ENCODE results near the gene SRPK2. TPM values are rescaled to one million over a fixed set of nuclear protein-coding genes. Genes with fewer than 3 reads are reported as not detected.

The SRPK2 gene
- total RNA-seq, 4 donors from 2014 or later: 37.1 to 48.1 (median 46.3) TPM

DNA sequence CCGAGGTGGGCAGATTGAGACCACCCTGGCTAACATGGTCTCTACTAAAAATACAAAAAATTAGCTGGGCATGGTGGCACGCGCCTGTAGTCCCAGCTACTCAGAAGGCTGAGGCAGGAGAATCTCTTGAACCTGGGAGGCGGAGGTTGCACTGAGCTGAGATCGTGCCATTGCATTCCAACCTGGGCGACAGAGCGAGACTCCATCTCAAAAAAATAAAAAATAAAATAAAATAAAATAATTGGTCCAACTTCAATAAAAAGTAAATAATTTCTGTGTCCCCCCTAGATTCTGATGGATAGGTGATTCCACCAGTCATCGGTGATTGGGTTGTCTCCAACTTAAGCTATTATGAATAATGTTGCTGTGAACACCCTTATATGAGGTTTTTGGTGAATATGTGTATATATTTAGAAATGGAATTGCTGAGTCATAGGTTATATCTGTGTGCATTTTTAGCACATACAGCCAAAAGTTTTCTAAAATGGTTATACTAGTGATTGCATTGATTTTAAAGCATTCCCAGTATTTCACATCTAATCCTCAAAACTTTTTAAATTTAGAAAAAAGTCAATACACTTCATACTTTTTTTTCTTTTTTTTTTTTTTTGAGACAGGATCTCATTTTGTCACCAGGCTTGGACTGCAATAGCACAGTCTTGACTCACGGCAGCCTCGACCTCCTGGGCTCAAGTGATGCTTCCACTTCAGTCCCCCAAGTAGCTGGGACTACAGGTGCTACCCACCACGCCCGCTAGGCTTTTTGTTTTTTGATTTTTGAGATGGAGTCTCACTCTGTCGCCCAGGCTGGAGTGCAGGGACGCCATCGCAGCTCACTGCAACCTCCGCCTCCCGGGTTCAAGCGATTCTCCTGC is 13.7 kb upstream of the SRPK2 start:
- intact Hi-C loops (cut with DNase I): no loop called here
- no peaks in the 10 kb centered on the region for H3K9me3 ChIP-seq
- H3K27me3 ChIP-seq: no peaks in the 10 kb centered on the region
- no peaks in the 10 kb centered on the region for H3K4me1 ChIP-seq
- TF ChIP-seq, protein P1, sequence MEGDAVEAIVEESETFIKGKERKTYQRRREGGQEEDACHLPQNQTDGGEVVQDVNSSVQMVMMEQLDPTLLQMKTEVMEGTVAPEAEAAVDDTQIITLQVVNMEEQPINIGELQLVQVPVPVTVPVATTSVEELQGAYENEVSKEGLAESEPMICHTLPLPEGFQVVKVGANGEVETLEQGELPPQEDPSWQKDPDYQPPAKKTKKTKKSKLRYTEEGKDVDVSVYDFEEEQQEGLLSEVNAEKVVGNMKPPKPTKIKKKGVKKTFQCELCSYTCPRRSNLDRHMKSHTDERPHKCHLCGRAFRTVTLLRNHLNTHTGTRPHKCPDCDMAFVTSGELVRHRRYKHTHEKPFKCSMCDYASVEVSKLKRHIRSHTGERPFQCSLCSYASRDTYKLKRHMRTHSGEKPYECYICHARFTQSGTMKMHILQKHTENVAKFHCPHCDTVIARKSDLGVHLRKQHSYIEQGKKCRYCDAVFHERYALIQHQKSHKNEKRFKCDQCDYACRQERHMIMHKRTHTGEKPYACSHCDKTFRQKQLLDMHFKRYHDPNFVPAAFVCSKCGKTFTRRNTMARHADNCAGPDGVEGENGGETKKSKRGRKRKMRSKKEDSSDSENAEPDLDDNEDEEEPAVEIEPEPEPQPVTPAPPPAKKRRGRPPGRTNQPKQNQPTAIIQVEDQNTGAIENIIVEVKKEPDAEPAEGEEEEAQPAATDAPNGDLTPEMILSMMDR (IDR thresholded peaks at IDR 0.05): no peak
- no peak for TF ChIP-seq POLR2A (IDR thresholded peaks at IDR 0.05)
- H3K36me3 ChIP-seq: no peaks in the 10 kb centered on the region
- no peak overlapping the region for H3K4me3 ChIP-seq (replicated peaks in 1 of 3)
- DNase-seq: no peak
- WGBS, 2 donors: 91% methylated on average over 18 of the region's 18 CpGs
- no peak overlapping the region for H3K27ac ChIP-seq

DNA sequence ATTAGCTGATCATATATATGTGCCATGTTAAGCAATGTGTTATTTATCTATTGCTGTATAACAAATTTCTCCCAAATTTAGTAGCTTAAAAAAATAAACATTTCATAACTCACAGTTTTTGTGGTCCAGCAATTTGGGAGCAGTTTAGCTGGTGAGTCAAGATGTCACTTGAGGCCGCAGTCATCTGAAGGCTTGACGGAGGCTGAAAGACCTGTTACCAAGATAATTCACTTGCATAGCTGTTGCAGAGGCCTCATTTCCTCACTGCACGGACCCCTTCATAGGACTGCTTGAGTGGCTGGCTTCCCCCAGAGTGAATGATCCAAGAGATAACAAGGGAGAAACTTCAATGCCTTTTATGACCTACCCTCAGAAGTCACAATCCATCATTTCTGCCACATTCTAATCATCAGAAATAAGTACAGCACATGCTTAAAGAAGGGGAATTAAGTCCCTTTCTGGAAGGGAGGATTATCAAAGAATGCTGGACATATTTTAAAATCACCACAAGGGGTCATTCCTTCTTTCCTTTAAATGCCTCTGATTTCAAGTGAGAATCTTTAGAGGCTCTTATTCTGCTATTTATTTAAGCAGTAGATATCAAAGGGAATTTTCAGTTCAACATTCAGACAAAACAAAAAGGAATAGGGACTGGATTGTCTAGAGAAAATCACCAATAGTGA is 10.5 kb upstream of the SRPK2 start:
- WGBS, 2 donors: 80 to 90% methylated on average over 3 of the region's 3 CpGs
- no peaks in the 10 kb centered on the region for H3K36me3 ChIP-seq
- TF ChIP-seq, protein P1 (IDR thresholded peaks at IDR 0.05): peak in 3 of 6 experiments; percentile 33 to 38 (median 35)
- TF ChIP-seq POLR2A (IDR thresholded peaks at IDR 0.05): no peak
- DNase-seq: no peak
- H3K4me3 ChIP-seq (replicated peaks in 1 of 3): no peak overlapping the region
- H3K27me3 ChIP-seq: no peaks in the 10 kb centered on the region
- no peak overlapping the region for H3K27ac ChIP-seq
- intact Hi-C loops (cut with DNase I): no loop called here
- H3K4me1 ChIP-seq: no peaks in the 10 kb centered on the region
- no peaks in the 10 kb centered on the region for H3K9me3 ChIP-seq

DNA sequence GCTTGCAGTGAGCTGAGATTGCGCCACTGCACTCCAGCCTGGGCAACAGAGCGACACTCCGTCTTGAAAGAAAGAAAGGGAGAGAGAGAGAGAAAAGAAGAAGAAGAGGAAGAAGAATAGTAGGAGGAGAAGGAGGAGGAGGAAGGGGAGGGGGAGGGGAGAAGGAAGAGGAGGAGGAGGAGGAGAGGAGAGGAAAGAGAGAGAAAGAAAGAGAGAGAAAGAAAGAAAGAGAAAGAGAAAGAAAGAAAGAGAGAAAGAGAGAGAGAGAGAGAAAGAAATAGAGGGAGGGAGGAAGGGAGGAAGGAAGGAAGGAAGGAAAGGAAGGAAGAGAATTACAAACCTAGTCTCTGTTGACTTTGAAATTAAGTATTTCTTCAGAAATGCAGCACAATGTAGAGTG is 7.8 kb upstream of the SRPK2 start:
- H3K9me3 ChIP-seq: no peaks in the 10 kb centered on the region
- H3K4me3 ChIP-seq (replicated peaks in 1 of 3): no peak overlapping the region
- H3K4me1 ChIP-seq: no peaks in the 10 kb centered on the region
- H3K36me3 ChIP-seq: no peaks in the 10 kb centered on the region
- TF ChIP-seq POLR2A (IDR thresholded peaks at IDR 0.05): no peak
- TF ChIP-seq, protein P1 (IDR thresholded peaks at IDR 0.05): no peak
- 93 to 95% methylated on average over 3 of the region's 3 CpGs for WGBS, 2 donors
- no peak for DNase-seq
- H3K27ac ChIP-seq: no peak overlapping the region
- H3K27me3 ChIP-seq: no peaks in the 10 kb centered on the region
- intact Hi-C loops (cut with DNase I): no loop called here

DNA sequence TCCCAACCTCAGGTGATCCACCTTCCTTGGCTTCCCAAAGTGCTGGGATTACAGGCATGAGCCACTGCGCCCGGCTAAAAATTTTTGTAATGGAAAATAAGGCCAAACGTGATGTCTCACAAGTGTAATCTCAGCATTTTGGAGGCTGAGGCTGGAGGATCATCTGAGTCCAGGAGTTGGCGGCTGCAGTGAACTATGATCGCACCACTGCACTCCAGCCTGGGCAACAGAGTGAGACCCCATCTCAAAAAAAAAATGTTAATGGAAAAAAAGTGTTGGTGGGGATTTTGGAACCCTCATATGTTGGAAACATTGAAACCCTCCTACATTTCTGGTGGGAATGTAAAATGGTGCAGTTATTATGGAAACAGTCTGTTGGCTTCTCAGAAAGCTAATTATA is 2.7 kb upstream of the SRPK2 start:
- no peak for TF ChIP-seq POLR2A (IDR thresholded peaks at IDR 0.05)
- TF ChIP-seq, protein P1 (IDR thresholded peaks at IDR 0.05): no peak
- no peak overlapping the region for H3K4me3 ChIP-seq (replicated peaks in 1 of 3)
- H3K9me3 ChIP-seq: no peaks in the 10 kb centered on the region
- H3K36me3 ChIP-seq: no peaks in the 10 kb centered on the region
- no peak overlapping the region for H3K27ac ChIP-seq
- H3K27me3 ChIP-seq: no peaks in the 10 kb centered on the region
- intact Hi-C loops (cut with DNase I): no loop called here
- no peak for DNase-seq
- peaks cover 4 to 7% of the 10 kb centered on the region in 2 donors for H3K4me1 ChIP-seq
- WGBS, 2 donors: 93 to 96% methylated on average over 5 of the region's 5 CpGs

DNA sequence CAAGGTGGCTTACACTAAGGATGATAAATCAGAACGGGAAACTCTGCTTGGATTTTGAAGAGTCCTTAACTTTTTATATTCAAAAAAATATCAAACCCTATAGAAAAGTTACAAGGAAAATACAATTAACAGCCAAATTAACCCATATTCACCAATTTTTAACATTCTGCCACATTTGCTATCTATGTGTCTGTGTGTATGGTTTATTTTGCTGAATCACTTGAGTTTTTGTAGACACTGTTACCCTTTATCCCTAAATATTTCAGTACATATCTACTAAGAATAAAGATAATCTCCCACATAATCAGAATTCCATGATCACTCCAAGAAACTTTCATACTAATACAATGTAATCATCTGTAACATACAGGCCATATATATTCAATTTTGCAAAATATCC is 1.2 kb upstream of the SRPK2 start:
- WGBS, 2 donors: 91 to 94% methylated on average over 1 of the region's 1 CpG
- Histone ChIP-seq H3K4me1 (peaks cover 4 to 7% of the 10 kb centered on the region in 2 donors), H3K27ac (no peak overlapping the region), H3K27me3 (no peaks in the 10 kb centered on the region), H3K4me3 (replicated peaks in 1 of 3) (no peak overlapping the region), H3K36me3 (no peaks in the 10 kb centered on the region), H3K9me3 (no peaks in the 10 kb centered on the region)
- no peak for DNase-seq
- intact Hi-C loops (cut with DNase I): no loop called here
- TF ChIP-seq, protein P1 (IDR thresholded peaks at IDR 0.05): no peak
- TF ChIP-seq POLR2A (IDR thresholded peaks at IDR 0.05): no peak
